Measurements from ENCODE around the gene DGKB.

The DGKB gene

DNA sequence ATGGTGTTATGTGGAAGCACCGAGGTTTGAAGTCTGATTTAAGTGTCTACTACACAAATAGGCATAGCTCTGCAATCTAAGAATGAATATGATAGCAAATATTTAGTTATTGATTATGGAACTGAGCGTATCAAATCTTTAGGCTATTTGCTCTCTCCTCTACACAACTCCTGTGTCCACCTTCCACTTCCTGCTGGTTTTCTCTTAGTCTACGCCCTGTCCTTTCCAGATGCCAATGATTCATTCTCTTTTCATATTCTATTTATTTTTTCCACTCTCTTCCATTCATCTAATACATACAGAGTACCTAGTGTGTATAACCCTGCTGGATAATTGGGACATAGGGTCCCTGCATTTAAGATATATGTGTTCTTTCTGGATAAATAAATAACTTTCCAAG lies 83.7 kb downstream of the DGKB start:
- DNase-seq: no peak

DNA sequence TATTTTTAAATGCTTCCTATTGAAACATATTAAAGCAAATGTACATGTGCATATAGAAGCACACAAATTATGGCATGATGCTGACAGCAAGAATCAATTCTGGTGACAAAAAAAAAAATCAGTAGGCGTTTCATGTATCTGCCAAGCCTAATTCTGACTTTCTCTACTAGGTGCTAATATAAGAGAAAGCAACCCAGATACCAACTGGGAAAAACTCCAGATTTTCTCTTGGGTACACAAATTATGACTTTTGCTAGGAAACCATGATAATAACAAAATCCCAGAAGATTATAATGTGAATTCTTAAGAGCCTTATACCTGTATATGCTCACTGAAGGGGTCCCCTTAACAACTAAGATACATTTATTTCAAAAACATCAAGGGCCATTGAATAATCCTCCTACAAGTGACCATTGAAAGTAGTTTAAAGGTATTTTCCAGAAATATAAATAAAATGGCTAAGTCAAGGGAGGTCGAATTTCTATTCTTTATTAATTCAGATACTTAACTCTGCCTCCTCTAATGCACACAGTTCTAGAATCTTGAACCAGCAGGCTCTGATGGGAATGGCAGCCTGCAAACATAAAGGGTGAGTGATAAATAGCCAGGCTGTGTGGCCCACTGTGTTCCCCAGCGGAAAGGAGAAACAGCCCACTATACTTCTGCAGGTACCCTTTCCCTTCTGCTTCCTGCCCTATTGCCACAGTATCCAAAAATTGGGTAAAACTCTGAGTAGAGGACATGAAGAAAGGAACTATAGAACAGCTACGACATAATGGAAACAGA lies 84.5 kb downstream of the DGKB start:
- no peak for DNase-seq

DNA sequence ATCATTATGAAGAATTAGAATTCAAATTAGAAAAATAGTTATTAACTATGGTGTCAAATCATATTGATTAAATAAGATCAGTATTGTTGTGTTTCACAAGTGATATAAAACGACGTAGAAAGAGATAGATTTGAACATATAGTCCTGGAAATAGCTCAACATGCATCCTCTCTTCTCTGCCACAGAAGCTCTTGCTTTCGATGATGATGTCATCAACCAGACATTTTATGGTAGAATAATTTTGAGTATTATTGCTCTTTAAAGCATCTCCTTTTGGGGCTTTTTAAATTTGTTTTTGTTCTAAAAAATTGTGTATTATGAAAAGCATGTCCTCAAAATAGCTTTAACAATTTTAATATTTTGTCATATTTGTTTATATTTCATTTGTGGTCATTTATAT lies 95.0 kb downstream of the DGKB start:
- no peak for DNase-seq

DNA sequence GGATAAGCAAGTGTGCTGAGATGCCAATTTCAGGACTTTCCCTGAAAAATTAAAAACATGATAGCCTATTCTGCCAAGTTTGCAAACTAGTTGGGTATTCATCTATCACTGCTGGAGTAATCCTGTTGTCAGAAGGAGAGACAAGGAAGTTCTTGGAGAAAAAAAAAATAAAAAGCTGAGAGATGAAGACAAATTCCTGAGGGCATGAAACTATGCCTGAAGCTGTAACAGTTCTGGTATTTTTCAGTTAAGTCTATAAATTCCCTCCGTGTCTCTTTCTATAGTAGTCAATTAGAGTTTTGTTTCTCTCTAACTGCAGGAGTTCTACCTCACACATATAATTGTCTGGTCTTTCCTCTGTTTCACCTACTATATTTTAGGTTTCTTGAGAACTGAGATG lies 95.7 kb downstream of the DGKB start:
- no peak for DNase-seq

DNA sequence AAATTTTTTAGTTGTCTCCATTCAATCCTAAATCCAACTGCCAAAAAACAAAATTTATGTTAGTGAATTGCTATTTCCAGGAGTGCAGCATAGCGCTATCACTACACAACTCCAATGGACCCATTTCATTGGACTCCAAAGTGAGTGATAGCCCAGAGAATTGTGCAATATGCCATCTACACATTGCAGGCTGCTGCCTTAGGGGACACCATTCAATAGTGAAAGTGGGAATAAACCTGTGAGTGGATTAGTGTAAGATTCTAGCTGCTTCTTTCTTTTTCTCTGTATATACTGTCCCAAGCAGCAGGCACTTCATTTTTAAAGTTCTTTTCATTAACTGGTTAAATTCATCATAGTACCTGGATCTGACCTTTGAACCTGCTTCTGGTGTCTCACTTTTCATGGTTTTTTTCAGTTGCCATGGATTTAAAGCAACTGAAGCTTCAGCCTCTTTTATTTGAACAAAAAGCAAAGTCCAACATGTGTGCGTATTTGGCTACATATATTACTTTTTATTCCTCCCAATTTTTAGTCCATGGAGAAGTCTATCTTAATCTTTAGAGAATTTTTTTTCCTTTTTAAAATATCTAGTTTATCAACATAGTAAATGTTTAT lies 97.3 kb downstream of the DGKB start:
- DNase-seq: no peak

DNA sequence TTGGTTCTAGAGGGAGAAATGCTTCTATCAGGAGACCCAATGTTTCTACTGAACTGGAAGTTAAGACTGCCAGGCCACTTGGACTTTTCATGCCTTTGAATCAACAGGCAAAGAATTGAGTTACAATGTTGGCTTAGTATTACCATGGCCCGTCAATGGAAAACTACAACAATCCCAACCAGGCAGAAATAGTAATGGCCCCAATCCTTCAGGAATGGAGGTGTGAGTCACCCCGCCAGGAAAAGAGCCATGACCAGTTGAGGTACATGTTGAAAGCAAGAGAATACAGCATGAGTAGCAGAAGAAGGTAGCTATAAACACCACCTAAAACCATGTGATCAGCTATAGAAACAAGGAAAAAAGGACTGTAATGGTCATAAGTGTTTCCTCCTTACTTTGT lies 101.9 kb downstream of the DGKB start:
- DNase-seq: no peak

DNA sequence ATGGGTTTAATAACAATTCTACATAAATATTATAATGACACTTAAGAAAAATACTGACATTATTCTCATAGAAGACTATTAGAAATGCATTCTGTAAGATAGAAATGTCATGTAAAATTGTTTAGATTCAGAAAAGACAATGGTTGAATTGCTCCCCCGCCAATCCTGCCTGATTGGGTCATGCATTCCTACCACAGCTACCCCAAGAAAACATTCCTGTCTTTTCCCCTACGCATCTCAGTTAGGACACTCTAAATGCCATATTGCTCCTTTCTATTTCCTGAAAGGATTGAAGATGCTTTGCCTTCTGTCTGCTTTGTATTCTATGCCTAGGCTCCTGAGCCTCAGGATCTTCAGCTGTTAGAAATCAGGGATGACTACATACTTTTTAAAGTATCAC lies 109.4 kb downstream of the DGKB start:
- no peak for DNase-seq

DNA sequence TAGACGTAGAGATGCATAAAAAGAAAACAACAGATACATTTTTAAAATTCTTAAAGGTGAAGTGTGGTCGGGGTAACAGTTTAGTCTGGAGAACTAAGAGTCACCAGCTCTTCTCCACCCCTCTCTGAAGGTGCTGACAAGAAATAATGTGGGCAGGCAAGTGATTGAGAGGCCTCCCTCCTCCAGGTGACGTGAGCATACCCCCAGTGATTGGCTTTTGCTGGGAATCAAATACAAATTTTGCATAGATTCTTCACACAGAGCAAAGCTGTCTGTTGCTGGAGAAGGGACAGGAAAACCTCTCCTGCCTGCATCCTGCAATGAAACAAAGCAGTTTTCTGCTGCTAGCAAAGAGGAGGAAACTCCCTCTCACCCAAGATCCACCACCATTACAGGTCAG lies 115.0 kb downstream of the DGKB start:
- DNase-seq: no peak

DNA sequence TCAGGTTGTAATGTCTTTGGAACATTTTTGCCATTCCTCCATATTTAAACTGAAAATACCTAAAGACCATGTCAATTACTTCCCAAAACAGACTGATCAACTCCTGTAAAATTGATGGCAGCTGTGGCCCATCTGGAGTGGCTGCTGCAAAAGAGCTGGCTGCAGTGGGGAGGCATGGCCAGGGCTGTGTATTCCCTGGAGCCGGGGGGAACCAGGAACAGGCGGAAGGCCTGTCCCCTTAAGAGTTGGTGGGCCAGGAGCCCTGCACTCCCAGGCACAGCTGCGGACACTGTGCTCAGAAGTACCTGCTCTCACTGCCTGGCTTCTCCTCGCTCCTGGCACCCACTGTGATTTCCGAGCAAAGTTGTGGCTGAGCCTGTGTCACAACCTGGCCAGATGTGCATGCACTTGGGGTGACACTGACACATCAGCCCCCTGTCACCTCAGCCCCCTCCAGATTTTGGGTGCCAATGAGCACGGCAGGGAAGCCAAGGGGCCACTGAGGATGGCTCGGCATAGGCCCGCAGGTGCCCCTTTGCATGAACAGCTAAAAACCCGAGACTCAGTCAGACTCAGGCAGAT lies 116.1 kb downstream of the DGKB start:
- no peak for DNase-seq

DNA sequence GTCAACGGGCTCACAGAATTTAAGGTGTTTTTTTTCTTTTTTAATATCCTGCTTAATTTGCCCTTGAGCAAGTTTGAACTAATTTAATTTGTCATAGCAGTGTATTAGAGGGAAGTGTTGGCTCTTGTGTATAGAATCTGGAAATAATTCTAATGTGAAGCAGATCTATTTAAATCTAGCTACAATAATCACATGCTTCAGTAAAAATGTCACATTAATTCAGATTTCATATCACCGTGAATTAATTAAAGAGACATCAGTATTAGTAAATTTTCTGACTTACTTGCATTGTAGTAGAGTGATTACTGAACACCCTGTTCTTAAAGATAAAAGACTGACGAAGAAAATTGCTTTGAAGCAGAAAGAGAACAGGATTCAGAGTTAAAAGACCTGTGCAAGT lies 124.7 kb downstream of the DGKB start:
- no peak for DNase-seq

DNA sequence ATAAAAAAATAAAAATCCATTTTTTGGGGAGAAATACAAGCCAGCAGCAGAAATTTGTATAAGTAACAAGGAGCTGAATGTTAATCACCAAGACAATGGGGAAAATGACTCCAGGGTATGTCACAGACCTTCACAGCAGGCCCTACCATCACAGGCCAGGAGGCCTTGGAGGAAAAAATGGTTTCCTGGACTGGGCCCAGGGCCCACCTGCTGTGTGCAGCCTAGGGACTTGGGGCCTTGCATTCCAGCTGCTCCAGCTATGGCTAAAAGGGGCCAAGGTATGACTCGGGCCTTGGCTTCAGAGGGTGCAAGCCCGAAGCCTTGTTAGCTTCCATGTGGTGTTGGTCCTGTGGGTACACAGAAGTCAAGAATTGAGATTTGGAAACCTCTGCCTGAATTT lies 126.3 kb downstream of the DGKB start:
- no peak for DNase-seq

DNA sequence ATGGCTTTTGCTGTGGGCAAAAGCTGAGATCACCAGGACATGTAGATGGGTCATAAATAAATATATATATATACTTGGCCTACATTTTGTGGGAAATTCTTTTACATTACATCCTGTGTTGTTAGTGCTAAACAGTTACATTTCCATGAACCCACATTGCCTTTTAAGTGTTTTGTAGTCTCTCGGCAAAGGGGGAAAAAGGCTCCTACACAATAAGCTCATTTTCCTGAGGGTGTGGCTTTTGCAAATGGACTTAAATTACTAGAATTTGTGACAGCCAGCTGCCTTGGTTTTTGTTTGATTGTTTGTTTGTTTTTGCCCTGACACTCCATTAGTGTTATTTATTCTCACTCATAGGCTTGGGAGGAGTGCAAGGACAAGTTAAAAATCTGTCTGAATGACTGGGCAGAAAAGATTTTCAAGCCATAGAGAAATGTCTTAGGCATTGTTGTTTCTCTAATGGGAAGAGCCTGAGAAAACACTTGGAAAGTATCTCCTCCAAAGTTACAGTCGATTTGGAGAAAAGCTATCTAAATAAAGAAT lies 128.8 kb downstream of the DGKB start:
- no peak for DNase-seq

DNA sequence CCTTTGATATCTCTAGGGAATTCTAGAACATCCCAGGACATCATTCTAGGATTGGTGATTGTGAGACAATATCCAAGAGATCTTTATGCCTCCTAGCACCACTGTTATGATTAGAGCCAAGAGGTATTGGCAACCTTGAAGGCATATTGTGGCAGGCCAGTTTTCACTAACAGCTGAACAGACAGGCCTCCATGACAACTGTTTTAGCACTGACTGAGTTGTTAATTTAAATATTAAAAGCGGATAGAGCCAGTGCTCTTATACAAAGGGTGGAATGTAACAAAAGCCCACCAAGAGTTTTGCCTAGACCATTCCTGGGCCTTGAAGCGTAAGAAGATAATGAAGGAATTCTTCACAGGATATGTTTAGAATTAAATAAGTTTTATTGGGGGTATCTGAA lies 131.9 kb downstream of the DGKB start:
- DNase-seq: no peak

DNA sequence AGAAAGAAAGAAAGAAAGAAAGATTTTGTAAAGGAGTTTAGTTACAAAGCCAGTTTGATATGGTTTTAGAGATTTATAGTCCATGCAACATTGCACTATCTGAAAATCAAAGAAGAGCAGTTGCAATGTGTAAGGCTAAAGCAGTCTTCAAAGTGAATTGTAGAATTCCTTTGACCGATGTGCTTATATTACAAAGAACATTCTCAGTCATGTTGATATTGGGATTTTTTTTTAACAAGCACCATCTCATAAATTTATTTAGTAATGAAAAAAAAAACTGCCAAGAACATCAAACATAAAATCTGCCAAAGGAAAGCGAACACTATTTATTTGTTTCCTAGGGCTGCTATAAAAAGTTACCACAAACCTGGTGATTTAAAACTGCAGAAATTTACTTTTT lies 133.3 kb downstream of the DGKB start:
- no peak for DNase-seq

DNA sequence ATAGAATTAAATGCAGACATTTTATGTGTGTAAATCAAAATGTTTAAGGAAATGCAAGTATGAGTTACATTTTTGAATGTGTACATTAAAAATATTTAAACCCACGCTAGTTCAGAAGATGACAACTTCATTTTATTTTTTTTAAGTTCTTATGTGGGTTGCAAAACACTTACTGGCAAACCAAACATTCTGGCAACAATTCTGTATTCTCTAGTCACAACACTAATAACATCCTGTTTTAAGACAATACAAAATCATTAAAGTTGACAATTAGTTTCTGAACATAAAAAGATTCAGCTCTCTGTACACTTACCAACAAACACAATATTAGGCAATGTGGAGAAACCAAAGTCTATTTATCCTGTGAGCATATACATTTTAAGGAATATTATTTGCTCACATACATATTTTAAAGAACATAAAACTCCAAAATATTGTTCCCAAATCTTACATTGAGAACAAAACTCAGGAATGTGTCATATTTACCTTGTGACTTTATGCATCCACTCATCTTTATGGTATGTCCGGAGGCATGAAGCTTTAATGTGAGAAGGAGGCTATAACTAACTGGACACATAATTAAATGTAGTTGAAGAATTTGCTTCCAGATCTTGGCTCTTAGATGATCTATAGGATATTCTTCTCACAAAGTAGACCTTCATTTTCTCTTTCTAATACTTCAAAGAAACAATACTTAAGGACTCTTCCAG lies 134.7 kb downstream of the DGKB start:
- DNase-seq: no peak

DNA sequence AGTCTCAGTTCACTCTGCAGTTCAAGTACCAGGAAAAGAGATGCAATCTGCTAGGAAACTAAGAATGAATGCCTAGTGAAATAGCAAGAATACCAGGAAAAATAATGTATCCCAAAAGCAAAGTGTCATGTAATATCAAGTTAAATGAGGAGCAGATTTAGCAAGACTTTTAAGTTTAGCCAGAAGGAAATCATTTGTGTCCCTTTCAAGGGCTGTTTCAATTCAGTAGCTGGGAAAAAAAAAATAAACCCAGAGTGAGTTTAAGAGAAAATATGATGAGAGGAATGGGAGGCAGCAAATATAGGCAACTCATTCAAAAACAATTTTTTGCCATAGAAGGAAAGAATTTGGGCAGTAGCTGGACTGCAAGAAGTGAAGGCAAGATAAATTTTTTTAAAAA lies 135.8 kb downstream of the DGKB start:
- no peak for DNase-seq

DNA sequence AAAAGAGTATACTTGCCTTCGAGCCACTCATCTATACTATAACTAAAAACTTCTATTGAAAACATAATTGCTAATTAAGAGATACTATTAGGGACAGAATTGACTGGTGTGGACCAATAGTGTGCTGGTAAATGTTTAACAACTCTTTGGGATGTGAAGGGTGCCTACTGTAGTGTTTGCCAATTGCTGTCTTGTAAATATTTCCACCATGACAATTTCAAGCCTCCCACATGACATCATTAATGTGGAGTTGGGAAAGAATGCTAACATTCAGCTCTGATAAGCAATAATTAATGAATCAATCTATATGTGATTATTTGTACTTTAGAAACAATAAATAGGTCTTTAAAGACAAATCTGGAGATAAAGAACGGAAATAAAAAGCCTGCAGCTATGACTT lies 136.8 kb downstream of the DGKB start:
- no peak for DNase-seq

DNA sequence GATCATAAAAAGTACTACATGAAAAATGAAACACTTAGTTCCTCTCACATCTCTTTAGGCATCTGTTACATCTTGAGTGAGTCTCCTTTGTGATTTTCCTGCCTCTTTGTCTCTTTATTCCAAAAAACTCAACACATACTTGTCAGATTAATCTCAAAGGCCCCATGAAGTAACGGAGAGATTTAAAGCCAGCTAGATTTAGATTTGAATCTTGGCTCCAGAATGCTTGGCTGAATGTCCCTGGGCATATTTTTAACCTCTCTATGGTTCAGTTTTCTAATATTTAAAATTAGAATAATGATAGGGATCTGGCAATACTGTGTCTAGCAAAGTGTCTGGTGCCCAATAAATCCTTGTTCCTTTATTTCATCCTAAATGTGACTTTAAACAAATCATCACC lies 140.0 kb downstream of the DGKB start:
- DNase-seq: no peak

DNA sequence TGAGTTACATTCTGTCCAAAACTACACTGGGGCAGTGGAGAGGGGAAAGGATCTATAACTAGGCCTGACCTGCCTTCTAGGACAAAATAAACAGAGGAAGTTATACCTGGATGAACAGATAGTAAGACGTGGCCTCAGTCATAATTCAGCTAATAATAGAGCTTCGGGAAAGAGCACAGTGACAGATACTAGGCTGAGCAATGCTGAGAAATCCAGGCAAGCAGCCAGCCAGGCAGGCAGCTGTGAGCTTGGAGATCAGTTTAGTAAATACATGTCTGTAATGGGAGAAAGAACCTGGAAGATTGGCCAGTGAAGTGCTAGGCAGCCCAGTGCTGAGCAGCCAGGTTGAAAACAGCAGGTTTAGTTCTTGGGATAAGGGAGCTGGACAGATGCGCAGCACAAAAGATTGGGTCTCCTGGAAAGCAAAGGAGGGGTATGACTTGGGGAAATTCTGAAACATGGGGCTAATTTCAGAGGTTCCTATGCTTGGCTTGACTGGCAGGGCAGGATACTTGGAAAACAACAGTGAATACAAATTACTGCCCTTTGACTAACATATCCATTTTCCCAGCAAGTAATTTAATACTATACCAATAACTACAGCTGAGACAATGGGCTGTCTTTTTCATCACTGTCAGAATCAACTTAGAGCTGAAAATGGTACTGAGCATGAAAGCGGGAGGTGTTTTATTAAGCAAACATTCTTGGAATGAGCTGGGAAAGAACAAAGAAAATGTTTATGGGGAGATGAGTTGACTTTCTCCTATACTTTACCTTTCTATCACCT lies 140.8 kb downstream of the DGKB start:
- DNase-seq: no peak

DNA sequence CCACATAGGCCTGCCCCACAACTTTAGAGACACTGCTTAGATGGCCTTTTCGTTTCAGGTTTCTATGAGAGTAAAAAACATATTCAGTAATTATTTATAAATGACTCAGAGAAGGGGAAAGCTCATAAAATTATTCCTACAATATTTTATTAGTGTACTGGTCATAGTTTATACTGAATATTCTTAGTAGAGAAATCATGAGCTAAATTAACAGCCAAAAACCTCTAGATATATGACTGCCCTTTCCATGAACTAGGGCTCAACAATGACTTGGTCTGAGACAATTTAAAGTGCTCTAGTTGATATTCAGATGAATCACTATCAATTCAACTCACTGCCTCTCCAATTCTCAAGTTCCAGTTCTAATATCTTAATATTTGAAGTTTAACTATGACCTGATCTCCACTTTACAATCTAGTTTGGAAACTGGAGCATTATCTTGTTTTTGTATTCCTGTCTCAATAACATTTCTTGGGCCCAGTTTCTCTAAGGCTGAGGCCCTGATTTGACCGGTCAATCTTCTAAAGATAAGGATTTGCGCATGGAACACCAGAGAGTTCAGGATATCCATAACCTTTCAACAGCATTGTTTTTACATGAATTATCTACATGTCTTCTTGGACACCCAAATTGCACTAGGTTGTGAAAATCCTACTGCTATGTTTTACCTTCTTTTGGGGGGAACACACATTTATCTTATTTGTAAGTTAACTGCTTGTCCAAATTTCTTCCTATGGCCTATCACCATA lies 141.6 kb downstream of the DGKB start:
- DNase-seq: no peak

DNA sequence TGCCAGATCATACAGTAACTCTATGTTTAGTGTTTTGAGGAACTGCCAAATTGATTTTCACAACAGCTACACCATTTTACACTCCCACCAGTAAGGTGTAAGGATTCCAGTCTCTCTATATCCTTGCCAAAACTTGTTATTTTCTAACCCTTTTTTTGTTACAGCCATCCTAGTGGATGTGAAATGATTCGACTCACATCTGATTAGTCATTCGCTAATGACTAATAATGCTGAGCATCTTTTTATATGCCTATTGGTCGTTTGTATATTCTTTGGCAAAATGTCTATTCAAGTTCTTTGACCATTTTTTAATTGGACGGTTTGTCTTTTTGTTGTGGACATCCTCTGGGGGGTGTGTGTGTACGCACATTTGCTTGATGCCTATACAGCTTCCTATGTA lies 142.8 kb downstream of the DGKB start:
- DNase-seq: no peak

DNA sequence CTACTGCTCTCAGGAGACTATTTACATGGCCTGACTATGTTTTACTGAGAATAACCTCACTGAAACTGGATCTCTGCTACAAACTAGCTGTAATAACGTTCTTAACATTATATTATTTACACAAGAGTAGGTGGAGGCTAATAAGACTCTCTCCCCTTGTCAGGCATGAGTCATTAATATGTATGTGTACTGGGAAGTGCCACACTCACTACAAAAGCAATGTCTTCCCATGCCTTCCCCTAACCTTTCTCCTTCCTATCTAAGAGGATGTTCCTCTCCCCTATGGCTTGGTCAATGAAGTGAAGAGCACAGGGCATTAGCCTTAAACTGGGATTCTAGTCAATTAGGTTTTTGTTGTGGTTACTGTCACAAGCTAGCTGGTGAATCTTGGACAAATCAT lies 147.9 kb downstream of the DGKB start:
- no peak for DNase-seq
